LNCAP (cell line): Measurements from ENCODE around the gene FRMPD3.

Experiments used
- CTCF ChIP-seq: fragments of 450-650 bp; IDR thresholded peaks from 2 replicates; pipeline ENCODE4 v1.5.1; 2017; ENCODE audit warnings: mild to moderate bottlenecking

Gene FRMPD3

GRCh38 chrX:107484002-107484726 is 34.7 kb downstream of the FRMPD3 start:
- no peak for TF ChIP-seq CTCF

GRCh38 chrX:107485013-107485412 is 35.6 kb downstream of the FRMPD3 start:
- no peak for TF ChIP-seq CTCF

- TF ChIP-seq CTCF: no peak
These were observed 43.7 kb downstream of the FRMPD3 start for GRCh38 chrX:107493141-107493540.

GRCh38 chrX:107496786-107497185 is 47.3 kb downstream of the FRMPD3 start:
- no peak for TF ChIP-seq CTCF
